ENCODE measurements around the gene SPDYA. TPM values are rescaled to one million over a fixed set of nuclear protein-coding genes. Genes with fewer than 3 reads are reported as not detected.
A peak's percentile ranks its signal among the peaks of the same experiment; 100 is the strongest.

SPDYA gene
- total and polyA plus RNA-seq, 2 of the 13 experiments (the other 11 are each of a cell fraction or from before 2014, with no cell fraction given) = 0.32 to 0.75 TPM

DNA sequence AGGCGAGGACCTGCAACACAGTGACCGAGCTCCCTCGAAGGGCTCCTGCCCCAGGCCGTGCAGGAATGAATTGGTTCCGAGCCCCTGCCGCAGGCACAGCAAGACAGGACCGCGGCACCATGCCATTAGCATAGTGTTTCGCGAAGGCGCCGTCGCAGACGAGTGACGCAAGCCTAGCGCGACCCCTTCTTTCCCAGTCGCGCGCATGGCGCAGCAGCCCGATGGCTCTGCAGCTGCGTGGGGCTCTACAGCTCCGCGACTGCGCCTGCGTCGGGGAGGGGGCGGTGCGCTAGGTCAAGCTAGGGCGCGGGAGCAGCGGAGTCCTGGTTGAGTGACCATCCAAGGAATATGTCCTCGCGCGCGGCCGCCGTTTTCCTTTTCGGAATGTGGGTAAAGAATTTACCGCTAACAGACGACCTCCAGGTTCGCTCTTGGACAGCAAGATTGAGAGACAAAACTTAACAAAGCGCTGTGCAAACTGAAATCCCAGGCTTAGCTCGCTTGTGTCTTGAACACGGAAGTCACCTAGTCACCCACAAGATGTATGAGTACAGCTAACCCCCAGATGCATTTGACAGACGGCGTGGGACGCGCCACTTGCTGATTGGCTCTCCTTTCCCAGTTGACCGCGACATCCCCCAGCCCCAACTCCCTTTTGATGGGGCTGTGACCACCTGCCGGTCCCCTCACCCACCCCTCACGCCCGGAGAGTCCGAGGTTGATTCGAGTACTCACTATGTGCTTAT lies 59.7 kb downstream of the SPDYA start, which contains the start of gene TRMT61B (continued):
- peak; percentile 96 for TF ChIP-seq CBFB (CRISPR knock-in tag; IDR thresholded peaks at IDR 0.05)
- peak; percentile 95 for TF ChIP-seq HNRNPLL (IDR thresholded peaks at IDR 0.05; ENCODE audit: low read depth, low read length, poor library complexity, severe bottlenecking)
- TF ChIP-seq, protein P1, sequence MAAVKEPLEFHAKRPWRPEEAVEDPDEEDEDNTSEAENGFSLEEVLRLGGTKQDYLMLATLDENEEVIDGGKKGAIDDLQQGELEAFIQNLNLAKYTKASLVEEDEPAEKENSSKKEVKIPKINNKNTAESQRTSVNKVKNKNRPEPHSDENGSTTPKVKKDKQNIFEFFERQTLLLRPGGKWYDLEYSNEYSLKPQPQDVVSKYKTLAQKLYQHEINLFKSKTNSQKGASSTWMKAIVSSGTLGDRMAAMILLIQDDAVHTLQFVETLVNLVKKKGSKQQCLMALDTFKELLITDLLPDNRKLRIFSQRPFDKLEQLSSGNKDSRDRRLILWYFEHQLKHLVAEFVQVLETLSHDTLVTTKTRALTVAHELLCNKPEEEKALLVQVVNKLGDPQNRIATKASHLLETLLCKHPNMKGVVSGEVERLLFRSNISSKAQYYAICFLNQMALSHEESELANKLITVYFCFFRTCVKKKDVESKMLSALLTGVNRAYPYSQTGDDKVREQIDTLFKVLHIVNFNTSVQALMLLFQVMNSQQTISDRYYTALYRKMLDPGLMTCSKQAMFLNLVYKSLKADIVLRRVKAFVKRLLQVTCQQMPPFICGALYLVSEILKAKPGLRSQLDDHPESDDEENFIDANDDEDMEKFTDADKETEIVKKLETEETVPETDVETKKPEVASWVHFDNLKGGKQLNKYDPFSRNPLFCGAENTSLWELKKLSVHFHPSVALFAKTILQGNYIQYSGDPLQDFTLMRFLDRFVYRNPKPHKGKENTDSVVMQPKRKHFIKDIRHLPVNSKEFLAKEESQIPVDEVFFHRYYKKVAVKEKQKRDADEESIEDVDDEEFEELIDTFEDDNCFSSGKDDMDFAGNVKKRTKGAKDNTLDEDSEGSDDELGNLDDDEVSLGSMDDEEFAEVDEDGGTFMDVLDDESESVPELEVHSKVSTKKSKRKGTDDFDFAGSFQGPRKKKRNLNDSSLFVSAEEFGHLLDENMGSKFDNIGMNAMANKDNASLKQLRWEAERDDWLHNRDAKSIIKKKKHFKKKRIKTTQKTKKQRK (IDR thresholded peaks at IDR 0.05; ENCODE audit: low read length) = no peak
- no peak for TF ChIP-seq ZNF775 (CRISPR knock-in tag; IDR thresholded peaks at IDR 0.05; ENCODE audit: borderline replicate concordance)
- TF ChIP-seq, protein P2, sequence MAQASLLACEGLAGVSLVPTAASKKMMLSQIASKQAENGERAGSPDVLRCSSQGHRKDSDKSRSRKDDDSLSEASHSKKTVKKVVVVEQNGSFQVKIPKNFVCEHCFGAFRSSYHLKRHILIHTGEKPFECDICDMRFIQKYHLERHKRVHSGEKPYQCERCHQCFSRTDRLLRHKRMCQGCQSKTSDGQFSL (CRISPR knock-in tag; IDR thresholded peaks at IDR 0.05) = no peak
- TF ChIP-seq, protein P3, sequence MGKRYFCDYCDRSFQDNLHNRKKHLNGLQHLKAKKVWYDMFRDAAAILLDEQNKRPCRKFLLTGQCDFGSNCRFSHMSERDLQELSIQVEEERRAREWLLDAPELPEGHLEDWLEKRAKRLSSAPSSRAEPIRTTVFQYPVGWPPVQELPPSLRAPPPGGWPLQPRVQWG (CRISPR knock-in tag; IDR thresholded peaks at IDR 0.05; ENCODE audit: borderline replicate concordance, low read depth) = no peak
- peak; percentile 96 for TF ChIP-seq ZNF772 (CRISPR knock-in tag; IDR thresholded peaks at IDR 0.05)
- peak; percentile 55; the same call in 1 of the 2 replicates for TF ChIP-seq MTA1 (CRISPR knock-in tag; IDR thresholded peaks at IDR 0.05; ENCODE audit: borderline replicate concordance)
- TF ChIP-seq, protein P4, sequence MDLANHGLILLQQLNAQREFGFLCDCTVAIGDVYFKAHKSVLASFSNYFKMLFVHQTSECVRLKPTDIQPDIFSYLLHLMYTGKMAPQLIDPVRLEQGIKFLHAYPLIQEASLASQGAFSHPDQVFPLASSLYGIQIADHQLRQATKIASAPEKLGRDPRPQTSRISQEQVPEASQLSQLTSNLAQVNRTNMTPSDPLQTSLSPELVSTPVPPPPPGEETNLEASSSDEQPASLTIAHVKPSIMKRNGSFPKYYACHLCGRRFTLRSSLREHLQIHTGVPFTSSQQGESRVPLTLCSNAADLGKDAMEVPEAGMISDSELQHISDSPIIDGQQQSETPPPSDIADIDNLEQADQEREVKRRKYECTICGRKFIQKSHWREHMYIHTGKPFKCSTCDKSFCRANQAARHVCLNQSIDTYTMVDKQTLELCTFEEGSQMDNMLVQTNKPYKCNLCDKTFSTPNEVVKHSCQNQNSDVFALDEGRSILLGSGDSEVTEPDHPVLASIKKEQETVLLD (CRISPR knock-in tag; IDR thresholded peaks at IDR 0.05; ENCODE audit: low read depth) = peak; percentile 76; the same call in 1 of the 2 replicates
- TF ChIP-seq TMF1 (CRISPR knock-in tag; IDR thresholded peaks at IDR 0.05; ENCODE audit: low read depth) = no peak
- TF ChIP-seq, protein P5, sequence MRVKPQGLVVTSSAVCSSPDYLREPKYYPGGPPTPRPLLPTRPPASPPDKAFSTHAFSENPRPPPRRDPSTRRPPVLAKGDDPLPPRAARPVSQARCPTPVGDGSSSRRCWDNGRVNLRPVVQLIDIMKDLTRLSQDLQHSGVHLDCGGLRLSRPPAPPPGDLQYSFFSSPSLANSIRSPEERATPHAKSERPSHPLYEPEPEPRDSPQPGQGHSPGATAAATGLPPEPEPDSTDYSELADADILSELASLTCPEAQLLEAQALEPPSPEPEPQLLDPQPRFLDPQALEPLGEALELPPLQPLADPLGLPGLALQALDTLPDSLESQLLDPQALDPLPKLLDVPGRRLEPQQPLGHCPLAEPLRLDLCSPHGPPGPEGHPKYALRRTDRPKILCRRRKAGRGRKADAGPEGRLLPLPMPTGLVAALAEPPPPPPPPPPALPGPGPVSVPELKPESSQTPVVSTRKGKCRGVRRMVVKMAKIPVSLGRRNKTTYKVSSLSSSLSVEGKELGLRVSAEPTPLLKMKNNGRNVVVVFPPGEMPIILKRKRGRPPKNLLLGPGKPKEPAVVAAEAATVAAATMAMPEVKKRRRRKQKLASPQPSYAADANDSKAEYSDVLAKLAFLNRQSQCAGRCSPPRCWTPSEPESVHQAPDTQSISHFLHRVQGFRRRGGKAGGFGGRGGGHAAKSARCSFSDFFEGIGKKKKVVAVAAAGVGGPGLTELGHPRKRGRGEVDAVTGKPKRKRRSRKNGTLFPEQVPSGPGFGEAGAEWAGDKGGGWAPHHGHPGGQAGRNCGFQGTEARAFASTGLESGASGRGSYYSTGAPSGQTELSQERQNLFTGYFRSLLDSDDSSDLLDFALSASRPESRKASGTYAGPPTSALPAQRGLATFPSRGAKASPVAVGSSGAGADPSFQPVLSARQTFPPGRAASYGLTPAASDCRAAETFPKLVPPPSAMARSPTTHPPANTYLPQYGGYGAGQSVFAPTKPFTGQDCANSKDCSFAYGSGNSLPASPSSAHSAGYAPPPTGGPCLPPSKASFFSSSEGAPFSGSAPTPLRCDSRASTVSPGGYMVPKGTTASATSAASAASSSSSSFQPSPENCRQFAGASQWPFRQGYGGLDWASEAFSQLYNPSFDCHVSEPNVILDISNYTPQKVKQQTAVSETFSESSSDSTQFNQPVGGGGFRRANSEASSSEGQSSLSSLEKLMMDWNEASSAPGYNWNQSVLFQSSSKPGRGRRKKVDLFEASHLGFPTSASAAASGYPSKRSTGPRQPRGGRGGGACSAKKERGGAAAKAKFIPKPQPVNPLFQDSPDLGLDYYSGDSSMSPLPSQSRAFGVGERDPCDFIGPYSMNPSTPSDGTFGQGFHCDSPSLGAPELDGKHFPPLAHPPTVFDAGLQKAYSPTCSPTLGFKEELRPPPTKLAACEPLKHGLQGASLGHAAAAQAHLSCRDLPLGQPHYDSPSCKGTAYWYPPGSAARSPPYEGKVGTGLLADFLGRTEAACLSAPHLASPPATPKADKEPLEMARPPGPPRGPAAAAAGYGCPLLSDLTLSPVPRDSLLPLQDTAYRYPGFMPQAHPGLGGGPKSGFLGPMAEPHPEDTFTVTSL (CRISPR knock-in tag; IDR thresholded peaks at IDR 0.05; ENCODE audit: borderline replicate concordance) = no peak; the same call in 1 of the 2 replicates
- TF ChIP-seq ZNF562 (CRISPR knock-in tag; IDR thresholded peaks at IDR 0.05; ENCODE audit: borderline replicate concordance) = no peak
- TF ChIP-seq, protein P6, sequence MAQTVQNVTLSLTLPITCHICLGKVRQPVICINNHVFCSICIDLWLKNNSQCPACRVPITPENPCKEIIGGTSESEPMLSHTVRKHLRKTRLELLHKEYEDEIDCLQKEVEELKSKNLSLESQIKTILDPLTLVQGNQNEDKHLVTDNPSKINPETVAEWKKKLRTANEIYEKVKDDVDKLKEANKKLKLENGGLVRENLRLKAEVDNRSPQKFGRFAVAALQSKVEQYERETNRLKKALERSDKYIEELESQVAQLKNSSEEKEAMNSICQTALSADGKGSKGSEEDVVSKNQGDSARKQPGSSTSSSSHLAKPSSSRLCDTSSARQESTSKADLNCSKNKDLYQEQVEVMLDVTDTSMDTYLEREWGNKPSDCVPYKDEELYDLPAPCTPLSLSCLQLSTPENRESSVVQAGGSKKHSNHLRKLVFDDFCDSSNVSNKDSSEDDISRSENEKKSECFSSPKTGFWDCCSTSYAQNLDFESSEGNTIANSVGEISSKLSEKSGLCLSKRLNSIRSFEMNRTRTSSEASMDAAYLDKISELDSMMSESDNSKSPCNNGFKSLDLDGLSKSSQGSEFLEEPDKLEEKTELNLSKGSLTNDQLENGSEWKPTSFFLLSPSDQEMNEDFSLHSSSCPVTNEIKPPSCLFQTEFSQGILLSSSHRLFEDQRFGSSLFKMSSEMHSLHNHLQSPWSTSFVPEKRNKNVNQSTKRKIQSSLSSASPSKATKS (CRISPR knock-in tag; IDR thresholded peaks at IDR 0.05) = no peak

All from HepG2 (cell line).